ENCODE data around the gene SSRP1.
"Not testable (repeated sequence)": the region's sequence is repeated elsewhere in the genome, so short reads cannot be mapped to it uniquely, and the experiment has no call there.

SSRP1 gene

DNA sequence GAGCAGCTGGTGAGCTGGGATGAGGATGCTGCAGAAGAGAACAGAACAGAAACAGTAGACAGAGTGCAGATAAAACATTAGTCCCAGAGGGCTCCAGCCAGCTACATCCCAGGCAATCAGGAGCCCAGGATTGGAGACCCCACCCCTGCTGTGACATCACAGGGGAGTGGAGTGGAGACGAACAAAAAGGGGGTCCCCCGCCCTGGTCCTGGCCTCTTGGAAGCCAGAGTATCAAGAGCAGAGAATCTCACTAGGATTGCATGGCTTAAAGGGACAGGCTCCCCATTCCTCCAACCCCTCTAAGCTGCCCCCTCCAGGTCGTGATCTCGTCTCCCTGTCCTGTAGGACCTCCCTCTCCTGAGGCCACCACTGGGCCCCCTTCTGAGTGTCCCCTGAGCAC lies 2.5 kb upstream of the SSRP1 start, which contains the start of gene P2RX3:
TSS of gene P2RX3 (plus strand) at position 211 of the 400 bp plus-strand sequence. CDS start 199 bp downstream, outside the sequence.
- DNase-seq (ENCODE audit: low spot score) = no peak

- DNase-seq (ENCODE audit: low spot score) = not testable (repeated sequence)
These were observed 1.2 kb upstream of the SSRP1 start for GRCh38 chr11:57336856-57337255.

DNA sequence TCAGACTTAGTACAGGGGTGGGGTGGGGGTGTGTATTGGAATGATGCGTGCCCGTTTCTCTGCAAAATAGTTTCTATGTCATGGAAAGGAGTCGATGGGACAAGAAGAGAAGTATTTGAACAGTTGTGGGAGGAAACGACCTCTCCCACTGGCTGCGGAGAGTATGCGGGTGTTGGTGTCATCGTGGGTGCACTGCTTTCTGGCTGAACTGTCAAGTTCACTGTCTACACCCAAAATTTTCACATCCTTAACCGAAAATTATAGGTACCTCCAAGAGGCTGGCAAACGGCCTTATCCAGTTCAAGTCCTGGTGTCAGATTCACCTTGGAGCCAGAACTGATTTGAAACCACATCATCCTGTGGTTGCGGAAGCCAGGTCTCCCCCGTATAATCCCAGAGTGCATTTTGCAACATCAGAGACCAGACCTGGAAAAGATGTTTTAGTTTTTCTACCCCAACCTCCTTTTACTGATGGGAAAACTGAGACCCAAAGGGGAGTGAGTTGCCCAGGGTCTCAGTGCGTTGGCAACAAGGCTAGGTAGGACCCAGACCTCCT lies 497 bp upstream of the SSRP1 start:
- DNase-seq (ENCODE audit: low spot score) = no peak

- DNase-seq (ENCODE audit: low spot score) = no peak
These were observed 709 bp downstream of the SSRP1 start for GRCh38 chr11:57335023-57335342.

GRCh38 chr11:57332694-57333440 lies 2.8 kb downstream of the SSRP1 start:
- DNase-seq (ENCODE audit: low spot score) = no peak

GRCh38 chr11:57331720-57332119 lies 4.0 kb downstream of the SSRP1 start:
- no peak for DNase-seq (ENCODE audit: low spot score)

DNA sequence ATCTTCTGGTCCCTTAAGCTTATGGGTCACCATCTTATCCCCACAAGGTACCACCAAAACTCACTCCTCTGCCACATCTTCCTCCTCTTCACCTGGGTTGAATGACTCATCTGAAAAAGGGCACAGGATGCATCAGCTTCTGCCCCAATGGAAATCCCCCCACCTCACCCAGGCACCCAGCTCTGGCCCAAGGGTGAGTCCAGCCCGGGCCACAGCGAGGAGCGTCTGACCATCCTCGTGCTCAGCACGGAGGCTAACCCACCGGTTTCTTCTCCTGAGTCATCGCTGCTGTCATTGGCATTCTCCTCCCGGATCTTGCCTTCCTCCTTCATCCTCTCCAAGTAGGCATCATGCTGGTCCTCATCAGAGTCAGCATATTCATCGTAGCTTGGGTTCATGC lies 5.7 kb downstream of the SSRP1 start:
- DNase-seq (ENCODE audit: low spot score) = no peak

- no peak for DNase-seq (ENCODE audit: low spot score)
These were observed 8.0 kb downstream of the SSRP1 start for GRCh38 chr11:57327721-57328120.

- peak; percentile 45 for DNase-seq (ENCODE audit: low spot score)
These were observed 10.0 kb downstream of the SSRP1 start for GRCh38 chr11:57325735-57326048.

GRCh38 chr11:57324886-57325734 lies 10.6 kb downstream of the SSRP1 start, which contains the start of gene TNKS1BP1:
Gene TNKS1BP1 (minus strand): TSS chr11:57324952. CDS start chr11:57321885, 3,067 bp downstream.
- DNase-seq (ENCODE audit: low spot score) = peak; percentile 97

GRCh38 chr11:57324154-57324885 lies 11.4 kb downstream of the SSRP1 start:
- peak; percentile 55 for DNase-seq (ENCODE audit: low spot score)

DNA sequence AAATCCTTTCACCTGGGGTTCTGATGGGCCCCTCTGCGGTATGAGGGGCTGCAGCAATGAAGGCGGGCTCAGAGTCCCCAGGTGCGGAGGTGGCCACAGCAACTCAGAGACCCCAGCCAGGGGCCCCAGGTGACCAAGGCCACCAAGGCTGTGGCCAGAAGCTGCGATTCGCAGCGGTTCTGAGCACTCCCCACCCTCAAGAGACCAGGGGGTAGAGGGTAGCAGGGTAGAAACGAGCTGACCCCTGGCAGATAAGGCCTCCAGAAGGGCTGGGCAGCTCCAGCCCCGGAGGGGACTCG lies 11.9 kb downstream of the SSRP1 start:
- no peak for DNase-seq (ENCODE audit: low spot score)

DNA sequence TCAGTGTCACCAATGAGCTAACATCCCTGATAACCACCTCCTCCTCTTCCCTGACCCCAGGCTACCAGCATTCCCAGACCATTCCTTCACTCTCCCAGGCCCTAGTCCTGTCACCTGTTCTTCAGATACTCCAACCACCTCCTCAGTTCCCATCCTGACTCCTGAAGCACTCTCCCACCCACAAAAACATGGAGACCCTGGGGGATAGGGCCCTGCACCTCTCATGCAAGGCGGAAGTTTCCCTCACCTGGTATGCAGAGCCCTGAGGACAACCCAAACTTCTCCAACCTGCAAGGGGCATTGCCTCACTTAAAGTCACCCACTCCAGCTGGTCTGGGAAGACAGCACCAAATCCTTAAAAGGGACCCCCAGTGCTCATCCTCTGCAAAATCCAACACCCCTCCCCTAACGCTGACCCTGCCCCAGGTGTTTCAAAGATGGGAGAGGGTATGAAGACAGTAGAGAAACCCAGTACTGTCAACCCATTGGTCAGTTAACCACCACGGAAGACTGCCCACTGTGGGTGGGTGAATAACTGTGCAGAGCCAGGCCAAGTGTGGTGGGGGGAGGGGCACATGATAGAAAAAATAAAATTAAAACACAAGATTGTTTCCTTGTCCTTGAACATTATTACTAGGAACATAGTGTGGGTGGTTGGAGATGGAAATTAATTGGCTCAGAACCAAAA lies 12.4 kb downstream of the SSRP1 start:
- DNase-seq (ENCODE audit: low spot score) = no peak

- peak; percentile 46 for DNase-seq (ENCODE audit: low spot score)
These were observed 13.2 kb downstream of the SSRP1 start for GRCh38 chr11:57322256-57323166.

DNA sequence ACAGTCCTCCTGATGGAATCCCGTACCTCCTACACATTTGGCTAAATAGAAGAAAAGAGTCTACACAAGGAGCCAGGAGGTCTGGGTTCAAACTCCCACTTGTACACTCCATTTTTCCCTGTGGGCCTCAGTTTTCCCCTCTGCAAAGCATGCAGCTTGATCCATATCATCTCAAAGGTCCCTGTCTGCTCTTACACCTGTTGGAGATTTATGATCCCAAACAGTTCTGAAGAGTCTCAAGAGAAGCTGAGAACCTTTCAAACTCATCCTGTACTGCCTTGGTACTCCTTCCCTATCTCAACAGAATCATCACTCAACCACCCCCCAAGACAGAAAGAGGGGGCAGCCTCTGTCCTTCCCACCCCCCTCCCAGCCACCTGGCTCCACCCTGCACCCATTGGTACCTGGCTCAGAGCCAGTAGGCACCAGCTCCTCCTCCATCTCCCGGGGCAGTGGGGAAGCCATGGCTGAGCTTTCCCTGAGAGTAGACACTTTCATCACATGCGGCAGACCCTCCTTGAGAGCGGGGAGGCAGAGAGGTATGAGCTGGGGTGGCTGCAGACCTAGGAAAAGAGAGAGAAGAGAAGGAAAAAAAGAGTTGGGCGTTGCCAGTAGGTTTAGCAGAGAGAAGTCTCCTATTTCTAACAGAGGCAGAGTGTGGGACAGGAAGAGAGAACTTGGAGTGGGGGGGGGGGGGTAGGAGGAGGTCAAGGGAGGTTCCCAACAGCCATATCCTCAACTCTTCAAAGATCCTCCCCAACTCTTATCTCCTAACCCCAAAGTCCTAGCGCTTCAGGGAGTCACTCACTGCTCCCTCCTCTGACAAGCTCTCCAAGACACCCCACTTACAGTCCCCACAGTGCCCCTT lies 14.1 kb downstream of the SSRP1 start:
- no peak for DNase-seq (ENCODE audit: low spot score)

DNA sequence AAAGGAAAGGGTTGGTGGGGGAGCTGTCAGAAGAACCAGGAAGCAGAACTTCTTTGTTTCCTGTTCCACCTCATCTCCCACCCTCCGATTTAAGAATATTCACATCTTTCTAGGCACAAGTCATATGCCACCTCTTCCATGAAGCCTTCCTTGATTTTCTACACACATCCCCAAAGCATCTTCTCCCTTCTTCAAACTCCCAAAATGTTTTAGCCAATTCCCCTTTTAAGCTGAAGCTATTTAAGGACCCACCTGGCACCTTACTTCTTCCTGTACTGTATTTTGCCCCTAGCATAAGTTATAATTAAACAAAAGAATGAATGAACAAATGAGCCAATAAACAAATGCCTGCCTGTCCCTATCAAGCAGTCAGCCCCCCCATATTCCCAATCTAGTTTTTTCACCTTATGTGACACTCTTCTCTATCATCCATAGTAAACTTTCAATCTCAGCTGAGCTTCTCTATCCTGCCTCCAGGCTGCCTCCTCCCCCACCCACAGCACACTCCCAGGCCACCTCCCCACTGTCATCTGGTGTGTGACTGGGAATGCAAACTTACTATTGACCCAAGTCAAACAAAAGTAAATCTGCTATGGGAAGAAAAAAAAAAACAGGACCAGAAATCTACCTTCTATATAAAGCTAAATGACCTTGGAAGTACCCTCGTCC lies 14.8 kb downstream of the SSRP1 start:
- no peak for DNase-seq (ENCODE audit: low spot score)

GRCh38 chr11:57320067-57320718 lies 15.5 kb downstream of the SSRP1 start:
- DNase-seq (ENCODE audit: low spot score) = no peak

DNA sequence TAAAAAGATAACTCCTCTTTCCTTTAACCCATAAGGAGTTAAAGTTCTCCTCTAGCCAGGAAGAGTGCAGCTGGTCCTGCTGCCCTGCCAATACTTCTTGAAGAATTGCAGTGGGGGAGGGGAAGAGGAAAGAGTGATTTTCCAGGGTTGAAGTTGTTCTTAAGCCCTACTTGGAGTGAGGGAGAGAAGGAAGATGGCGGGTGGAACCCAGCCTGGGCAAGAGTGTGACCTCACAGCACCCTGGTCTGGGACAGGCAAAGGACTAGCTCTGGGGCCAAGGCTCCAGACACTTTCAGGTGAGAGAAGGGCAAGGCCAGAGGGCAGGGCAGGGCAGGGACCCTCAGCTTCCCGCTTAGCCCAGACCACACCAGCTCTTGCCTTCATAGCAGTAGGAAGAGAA lies 17.5 kb downstream of the SSRP1 start:
- DNase-seq (ENCODE audit: low spot score) = no peak

DNA sequence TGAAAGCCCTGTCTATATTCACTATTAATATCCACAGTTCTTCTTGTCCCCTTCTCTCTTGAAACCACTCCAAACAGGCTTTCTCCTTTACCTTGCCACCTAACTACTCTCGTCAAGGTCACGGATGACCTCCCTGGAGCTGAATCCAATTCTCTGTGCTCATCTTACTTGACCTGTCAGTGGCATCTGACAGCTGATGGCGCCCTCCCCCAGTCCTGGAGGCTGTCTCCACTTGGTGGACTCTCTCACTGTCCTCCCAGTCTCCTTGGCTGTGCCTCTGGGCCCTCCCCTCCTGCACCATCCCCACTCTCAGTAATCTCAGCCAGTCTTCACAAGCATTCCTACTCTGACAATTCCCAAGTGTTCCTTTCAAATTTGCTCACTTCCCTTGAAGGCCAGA lies 19.7 kb downstream of the SSRP1 start:
- DNase-seq (ENCODE audit: low spot score) = no peak
